GM12801 (cell line): ENCODE data around the gene CTSA.

ENCODE experiments used
- TF ChIP-seq, protein P1 (sequence below): IDR thresholded peaks from one replicate; pipeline ENCODE4 v1.5.1; 2011; ENCODE audit warnings: control low read depth; ENCODE audit not compliant: insufficient read length; ENCODE audit errors: extremely low read depth

The CTSA gene

DNA sequence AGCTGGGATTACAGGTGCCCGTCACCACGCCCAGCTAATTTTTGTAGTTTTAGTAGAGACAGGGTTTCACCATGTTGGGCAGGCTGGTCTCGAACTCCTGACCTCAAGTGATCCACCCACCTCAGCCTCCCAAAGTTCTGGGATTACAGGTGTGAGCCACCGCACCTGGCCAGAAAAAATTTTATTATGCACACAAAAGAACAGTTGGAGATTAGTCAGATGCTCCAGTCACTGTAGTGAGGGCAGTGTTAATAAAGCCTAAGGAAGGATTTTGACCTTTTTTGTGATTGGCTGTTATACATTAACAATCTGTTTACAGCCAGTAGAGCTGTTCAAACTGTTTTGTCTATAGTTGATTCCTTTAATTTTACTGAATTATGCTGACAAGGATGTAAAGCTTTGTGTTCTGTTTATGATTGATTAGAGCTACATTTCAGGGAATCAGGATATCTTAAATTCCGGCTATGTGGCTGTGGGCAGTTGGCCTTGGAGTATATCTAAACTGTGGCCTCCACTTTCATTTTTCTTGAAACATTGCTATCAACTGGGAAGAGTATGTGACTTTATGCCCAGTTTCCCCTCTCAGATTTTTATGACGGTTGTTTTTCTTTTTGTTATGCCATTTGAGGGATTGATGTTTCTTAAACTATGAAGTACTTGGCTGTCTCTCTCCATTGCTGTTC lies 23.9 kb upstream of the CTSA start:
- TF ChIP-seq, protein P1, sequence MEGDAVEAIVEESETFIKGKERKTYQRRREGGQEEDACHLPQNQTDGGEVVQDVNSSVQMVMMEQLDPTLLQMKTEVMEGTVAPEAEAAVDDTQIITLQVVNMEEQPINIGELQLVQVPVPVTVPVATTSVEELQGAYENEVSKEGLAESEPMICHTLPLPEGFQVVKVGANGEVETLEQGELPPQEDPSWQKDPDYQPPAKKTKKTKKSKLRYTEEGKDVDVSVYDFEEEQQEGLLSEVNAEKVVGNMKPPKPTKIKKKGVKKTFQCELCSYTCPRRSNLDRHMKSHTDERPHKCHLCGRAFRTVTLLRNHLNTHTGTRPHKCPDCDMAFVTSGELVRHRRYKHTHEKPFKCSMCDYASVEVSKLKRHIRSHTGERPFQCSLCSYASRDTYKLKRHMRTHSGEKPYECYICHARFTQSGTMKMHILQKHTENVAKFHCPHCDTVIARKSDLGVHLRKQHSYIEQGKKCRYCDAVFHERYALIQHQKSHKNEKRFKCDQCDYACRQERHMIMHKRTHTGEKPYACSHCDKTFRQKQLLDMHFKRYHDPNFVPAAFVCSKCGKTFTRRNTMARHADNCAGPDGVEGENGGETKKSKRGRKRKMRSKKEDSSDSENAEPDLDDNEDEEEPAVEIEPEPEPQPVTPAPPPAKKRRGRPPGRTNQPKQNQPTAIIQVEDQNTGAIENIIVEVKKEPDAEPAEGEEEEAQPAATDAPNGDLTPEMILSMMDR, result no peak

DNA sequence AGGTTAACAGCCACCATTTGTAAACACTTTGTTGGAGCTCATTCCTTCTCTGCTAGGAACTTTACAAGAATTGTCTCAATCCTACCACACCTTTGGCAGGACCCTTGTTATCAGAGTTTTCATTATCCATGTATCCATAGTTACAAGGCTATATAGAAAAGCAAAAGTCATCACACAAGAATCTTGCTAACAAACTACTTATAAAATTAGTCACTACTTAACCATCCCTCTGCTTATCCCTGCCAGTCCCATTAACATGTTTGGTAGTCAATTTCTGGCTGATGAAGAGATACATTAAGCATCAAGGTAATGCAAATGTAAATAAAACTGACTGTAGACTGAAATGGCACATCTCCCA lies 23.3 kb upstream of the CTSA start:
- TF ChIP-seq, protein P1, result no peak

DNA sequence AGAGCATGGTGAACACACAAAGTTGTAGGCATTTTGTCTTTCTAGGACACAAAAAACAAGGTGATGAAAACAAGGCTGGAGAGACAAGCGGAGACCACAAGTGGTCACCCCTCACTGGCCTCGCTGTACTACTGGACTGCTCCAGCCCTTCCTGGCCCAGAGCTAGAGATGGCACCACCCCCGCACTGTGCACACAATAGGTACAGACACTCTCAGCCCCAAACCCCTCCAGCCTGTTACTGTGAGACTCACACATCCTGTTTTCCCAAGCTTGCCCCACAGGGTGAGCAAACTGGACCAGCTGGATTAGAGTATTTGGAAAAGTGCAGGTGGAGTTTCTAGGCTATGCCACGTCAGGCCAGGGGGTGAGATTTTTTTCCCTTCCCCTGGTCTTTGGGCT lies 18.5 kb upstream of the CTSA start:
- TF ChIP-seq, protein P1, result no peak

DNA sequence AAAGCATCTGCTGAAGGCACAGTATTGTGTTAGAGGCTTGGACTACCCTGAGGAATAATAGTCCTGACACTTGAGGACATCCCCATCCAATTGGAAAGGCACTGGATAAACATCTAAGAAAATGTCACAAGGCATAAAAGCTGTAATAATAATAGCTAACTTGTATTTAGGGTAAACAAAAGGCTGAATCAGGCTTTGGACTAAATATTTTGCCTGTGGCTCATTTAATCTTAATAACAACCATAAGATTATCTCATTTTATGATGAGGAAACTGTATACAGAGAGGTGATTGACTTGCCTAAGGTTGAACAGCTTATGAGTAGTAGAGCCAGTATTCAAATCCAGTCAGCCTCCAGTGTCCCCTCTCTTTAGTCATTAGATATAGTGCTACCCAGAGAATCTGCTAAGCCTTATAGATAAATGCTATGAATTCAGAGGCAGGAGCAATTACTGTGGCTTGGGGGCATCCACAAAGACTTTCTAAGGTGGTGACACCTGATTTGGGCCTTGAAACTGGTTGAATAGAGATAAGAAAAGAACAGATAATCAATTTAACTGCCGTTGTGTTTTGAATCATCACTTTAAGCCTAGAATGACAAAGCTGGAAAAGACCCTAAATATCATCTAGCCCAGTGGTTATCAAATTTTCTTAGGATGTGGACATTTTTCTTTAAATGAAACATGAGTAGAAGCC lies 17.6 kb upstream of the CTSA start:
- TF ChIP-seq, protein P1, result no peak

DNA sequence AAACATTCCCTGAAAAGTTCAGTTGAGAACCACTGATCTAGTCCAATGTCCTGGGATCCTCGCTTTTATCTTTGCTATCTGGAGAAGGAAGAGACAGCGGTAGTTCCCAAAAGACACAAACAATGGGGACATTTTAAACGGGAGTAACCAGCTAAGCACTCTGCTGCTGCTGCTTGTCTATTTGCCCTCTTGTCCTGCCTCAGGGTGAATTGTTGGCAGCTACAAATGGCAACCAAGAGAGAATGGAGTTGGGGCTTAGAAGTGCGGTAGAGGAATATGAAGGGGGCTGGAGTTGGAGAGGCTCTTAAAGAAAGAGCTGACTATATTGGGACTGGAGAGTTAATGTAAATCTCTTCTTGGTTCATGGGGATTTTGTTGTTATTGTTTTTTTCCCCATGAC lies 16.6 kb upstream of the CTSA start:
- TF ChIP-seq, protein P1, result no peak

DNA sequence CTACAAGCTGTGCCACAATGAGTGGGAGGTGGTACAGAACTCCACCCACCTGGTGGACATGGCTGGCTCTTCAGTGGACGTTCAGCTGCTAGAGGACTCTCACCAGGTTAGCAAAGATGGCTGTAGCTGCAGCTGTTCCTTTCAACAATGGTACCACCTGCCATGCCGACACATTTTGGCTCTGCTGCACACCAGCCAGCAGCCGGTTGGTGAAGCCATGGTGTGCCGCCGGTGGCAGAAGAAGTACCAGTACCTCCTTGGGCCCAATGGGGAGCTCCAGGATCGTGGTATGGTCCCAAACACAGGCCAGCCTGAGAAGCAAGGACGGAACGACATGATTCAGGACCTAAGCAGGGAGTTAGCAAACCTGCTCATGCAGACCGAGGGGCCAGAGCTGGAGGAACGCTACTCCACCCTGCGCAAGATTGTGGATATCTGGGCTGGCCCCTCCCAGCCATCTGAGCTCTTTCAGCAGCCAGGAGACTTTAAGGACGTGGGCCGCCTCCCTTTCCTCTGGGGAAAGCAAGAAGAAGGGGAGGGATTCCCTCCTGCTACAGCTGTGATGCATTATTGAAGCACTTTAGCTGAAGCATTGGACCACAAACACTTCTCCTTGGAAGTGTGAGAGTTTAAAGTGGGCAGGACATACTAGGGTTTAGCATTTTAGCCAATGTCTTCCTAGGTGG lies 12.9 kb upstream of the CTSA start:
- TF ChIP-seq, protein P1, result no peak

DNA sequence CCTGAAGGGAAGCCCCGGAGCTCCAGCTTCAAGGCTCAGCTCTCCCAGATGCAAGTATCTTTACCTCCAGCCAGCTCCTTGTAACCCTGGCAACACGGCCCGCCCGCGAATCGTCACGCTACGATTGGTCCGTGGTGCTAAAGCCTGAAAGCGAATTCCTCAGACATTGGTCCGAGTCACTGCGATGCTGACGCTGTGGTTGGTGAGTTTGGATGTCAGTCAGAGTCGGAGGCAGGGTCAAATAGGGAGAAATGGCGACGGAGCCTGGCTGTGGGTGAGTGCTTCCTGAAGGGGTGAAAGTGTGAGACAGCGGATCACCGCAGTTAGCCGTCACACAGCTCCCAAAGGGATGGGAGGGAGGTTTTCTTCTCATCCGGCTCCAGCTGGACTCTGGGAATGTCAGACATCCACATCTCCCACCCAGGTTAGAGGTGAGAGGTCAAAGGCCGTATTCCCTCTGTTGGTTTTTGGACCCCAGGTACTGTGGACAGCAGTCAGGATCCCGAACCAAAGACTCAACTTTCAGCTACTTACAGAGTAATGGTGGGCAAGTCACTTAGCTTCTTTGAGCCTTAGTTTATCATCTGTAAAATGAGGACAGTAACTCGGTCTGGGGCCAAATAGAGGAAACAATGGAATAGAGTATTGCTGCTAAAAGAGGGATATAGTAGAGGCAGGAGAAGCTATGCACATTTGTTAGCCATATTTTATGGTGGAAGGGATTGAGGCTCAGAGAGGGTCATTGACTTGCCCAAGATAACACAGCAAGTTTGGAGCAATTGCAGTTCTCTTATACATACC lies 9.9 kb upstream of the CTSA start, which contains the start of gene ZSWIM1:
ZSWIM1 (plus strand) TSS at position 240 of the 801 bp plus-strand sequence. CDS start 1,366 bp downstream, outside the sequence.
- TF ChIP-seq, protein P1, result no peak
